K562 (cell line): ENCODE measurements around the gene OSBPL3. TPM values are rescaled to one million over a fixed set of nuclear protein-coding genes. Genes with fewer than 3 reads are reported as not detected.

Experiments used
- ATAC-seq: fragments of 200-7000 bp; cut with Tn5 transposase; 3 replicates; pipeline ENCODE4 v1.9.1; 2020; ENCODE audit warnings: moderate library complexity
- BruUV-seq: library from RNA; stranded (reverse); fragments of 400-500 nt; replicated peaks from 2 replicates; lab custom pipeline; 2021; lab: Mats Ljungman, UMichigan
- CTCF ChIA-PET: fragments of 300-600 bp; formaldehyde crosslinking; extraction: SDS; loops from one replicate; lab custom pipeline; 2021; ENCODE audit warnings: low intra/inter-chr PET ratio; lab: Yijun Ruan, JAX
- POLR2A ChIA-PET: fragments of 300-600, 350-650 bp; sonication (Branson Sonifier 250); formaldehyde crosslinking; extraction: SDS; loops from one replicate; lab custom pipeline; 2021; ENCODE audit warnings: antibody characterized with exemption, inconsistent platforms; lab: Yijun Ruan, JAX
- DNase-seq, 4 experiments: peaks; one replicate each; pipeline versions ENCODE4 v3.0.0 to v3.0.0-alpha.2; 2011 to 2018; ENCODE audit warnings: low spot score in 3 of 4, mixed read lengths in 3 of 4; ENCODE audit errors: extremely low read depth in 1 of 4
- FAIRE-seq: peaks from 2 replicates; lab custom pipeline; 2011; peaks lifted over from hg19 to GRCh38; lab: Jason Lieb, UNC
- H2AFZ ChIP-seq: 2 replicates; pipeline ENCODE4 v1.6.0; 2011; ENCODE audit warnings: low read depth, low read length, control low read depth, inconsistent platforms
- H3K27ac ChIP-seq: fragments of 200-600 bp; 3 replicates; pipeline ENCODE4 v1.8.0; 2011; ENCODE audit warnings: low read depth, mild to moderate bottlenecking, control low read depth, inconsistent platforms, low read length, moderate library complexity, mixed read lengths; ENCODE audit errors: extremely low read depth
- H3K27me3 ChIP-seq, 2 experiments: fragments of 300-600 bp in 1 of 2; 2 replicates in 1 of 2; 3 replicates in 1 of 2; pipeline versions ENCODE4 v1.6.0 to v1.8.0; 2011; ENCODE audit warnings: inconsistent platforms in 2 of 2, low read length in 2 of 2, mild to moderate bottlenecking in 1 of 2, mixed read lengths in 1 of 2, moderate library complexity in 1 of 2; ENCODE audit not compliant: control insufficient read depth in 2 of 2, insufficient read depth in 2 of 2
- H3K36me3 ChIP-seq: fragments of 300-600 bp; 3 replicates; pipeline ENCODE4 v1.8.0; 2011; ENCODE audit warnings: mild to moderate bottlenecking, low read length, inconsistent platforms; ENCODE audit not compliant: control insufficient read depth, insufficient read depth
- H3K4me1 ChIP-seq, 2 experiments: fragments of 200-600 bp in 1 of 2; replicated peaks in 1 of 2; 2 replicates in 1 of 2; 3 replicates in 1 of 2; pipeline versions ENCODE4 v1.5.1 to v1.8.0; 2011; ENCODE audit warnings: inconsistent platforms in 2 of 2, low read length in 2 of 2, mild to moderate bottlenecking in 1 of 2, mixed read lengths in 1 of 2, moderate library complexity in 1 of 2; ENCODE audit not compliant: control insufficient read depth in 2 of 2, insufficient read depth in 2 of 2
- H3K4me2 ChIP-seq: 2 replicates; pipeline ENCODE4 v1.6.1; 2011; ENCODE audit warnings: low read length, control low read depth, inconsistent platforms, mixed read lengths; ENCODE audit not compliant: insufficient read depth
- H3K4me3 ChIP-seq: fragments of 200-600 bp; sonication (generic), shearing (Covaris generic); 2 replicates; pipeline ENCODE4 v1.5.1; 2016; ENCODE audit warnings: control low read depth, inconsistent platforms
- H3K79me2 ChIP-seq: fragments of 200-600 bp; 3 replicates; pipeline ENCODE4 v1.8.0; 2011; ENCODE audit warnings: low read length, inconsistent platforms; ENCODE audit not compliant: control insufficient read depth, insufficient read depth
- H3K9ac ChIP-seq, 2 experiments: 2 replicates each; pipeline versions ENCODE4 v1.6.0 to v1.6.1; 2011; ENCODE audit warnings: low read depth in 2 of 2, low read length in 2 of 2, control low read depth in 1 of 2, inconsistent platforms in 1 of 2, mild to moderate bottlenecking in 1 of 2, mixed read lengths in 1 of 2; ENCODE audit not compliant: insufficient read depth in 1 of 2
- H3K9me1 ChIP-seq: one replicate; pipeline ENCODE4 v1.6.0; 2011; ENCODE audit warnings: inconsistent platforms, mild to moderate bottlenecking, low read length, moderate library complexity; ENCODE audit not compliant: control insufficient read depth, insufficient read depth
- H3K9me3 ChIP-seq: replicated peaks from 2 replicates; pipeline ENCODE4 v1.5.1; 2011; ENCODE audit warnings: low read depth, low read length, inconsistent platforms; ENCODE audit not compliant: control insufficient read depth, insufficient read depth
- H4K20me1 ChIP-seq: replicated peaks from 2 replicates; pipeline ENCODE4 v1.6.1; 2011; ENCODE audit warnings: low read length, inconsistent platforms, mixed read lengths; ENCODE audit not compliant: control insufficient read depth, insufficient read depth
- ADNP ChIP-seq: fragments of 200-800 bp; sonication (Bioruptor generic); IDR thresholded peaks from 2 replicates; pipeline ENCODE4 v1.6.1; 2016; ENCODE audit warnings: missing genetic modification characterization, missing compliant biosample characterization
- FOSL1 ChIP-seq: fragments of 200-800 bp; sonication (Bioruptor generic); conservative IDR thresholded peaks from 2 replicates; pipeline ENCODE4 v1.6.1; 2016; ENCODE audit warnings: missing genetic modification characterization, missing compliant biosample characterization
- NCOA6 ChIP-seq: fragments of 450-650 bp; IDR thresholded peaks from 2 replicates; pipeline ENCODE4 v1.6.1; 2017; ENCODE audit warnings: mild to moderate bottlenecking
- RBM25 ChIP-seq: fragments of 200-400 bp; formaldehyde crosslinking; IDR thresholded peaks from 2 replicates; pipeline ENCODE4 v1.6.1; 2018; ENCODE audit warnings: low read length, low read depth, moderate library complexity; ENCODE audit not compliant: severe bottlenecking
- ZBTB40 ChIP-seq, 2 experiments: fragments of 450-650 bp in 1 of 2; sonication (generic) in 1 of 2; formaldehyde crosslinking in 1 of 2; IDR thresholded peaks; 2 replicates each; pipeline versions ENCODE4 v1.7.1 to v1.9.0; 2016 to 2022; ENCODE audit warnings: inconsistent platforms in 1 of 2, mild to moderate bottlenecking in 1 of 2, missing genetic modification reagents in 1 of 2
- ZNF395 ChIP-seq: fragments of 200-800 bp; sonication (Bioruptor generic); IDR thresholded peaks from 2 replicates; pipeline ENCODE4 v1.6.1; 2017; ENCODE audit warnings: missing genetic modification characterization, missing compliant biosample characterization
- WGBS: fragments of 100-300 bp; shearing (Covaris generic); methylation state at CpG from one replicate; pipeline ENCODE4 v1.1.6; 2016; ENCODE audit warnings: low coverage, mixed read lengths; ENCODE audit not compliant: insufficient coverage; ENCODE audit errors: missing lambda C conversion rate; 5-methylcytosine and 5-hydroxymethylcytosine counted together
- in situ Hi-C: fragments of 300-500 bp; cut with MboI; formaldehyde crosslinking; loops from 4 replicates; pipeline ENCODE4 v1.15.0; 2018; ENCODE audit warnings: inconsistent platforms, mixed read lengths
- intact Hi-C: fragments of 100-400 bp; cut with micrococcal nuclease; formaldehyde crosslinking; loops from 2 replicates; pipeline ENCODE4 v1.14.2; 2022
- polyA plus RNA-seq, 8 experiments: library from polyadenylated mRNA; depleted of rRNA in 4 of 8; stranded (reverse) in 5 of 8; unstranded in 3 of 8; fragments of >200 nt; fragmentation: Nextera tagmentation in 2 of 8; fragmentation: Illumina TruSeq in 1 of 8; extraction: Ambion mirVana in 2 of 8; extraction: Trizol in 1 of 8; gene quantifications; 2 replicates each; pipeline versions ENCODE4 v1.2.1 to v1.2.3, GENCODE V29; 2011 to 2014; ENCODE audit warnings: inconsistent platforms in 1 of 8, missing spikeins in 1 of 8
- total RNA-seq, 7 experiments: library from RNA; depleted of rRNA in 6 of 7; stranded (reverse); fragments of >200 nt in 6 of 7; fragmentation: Illumina TruSeq in 2 of 7; extraction: Trizol in 2 of 7; gene quantifications; 2 replicates each; pipeline versions ENCODE4 v1.2.1 to v1.2.3, GENCODE V29; 2011 to 2021; ENCODE audit warnings: low replicate concordance in 1 of 7

Gene OSBPL3
- total and polyA plus RNA-seq, 9 of the 15 experiments (the other 6 are each of a cell fraction or from before 2014, with no cell fraction given): 4.8 to 37.2 (median 26.5) TPM

GRCh38 chr7:24831240-24831639, 148.7 kb downstream of the OSBPL3 start:
- no TSS peak for BruUV-seq
- in situ Hi-C loops: no loop called here
- peak; percentile 79 for TF ChIP-seq ZBTB40 (IDR thresholded peaks at IDR 0.05)
- peak; percentile 54; the same call in 1 of the 2 replicates for TF ChIP-seq ZBTB40 (CRISPR knock-in tag; IDR thresholded peaks at IDR 0.05)
- no peak for TF ChIP-seq NCOA6
- 0 out of 2 replicates have a peak, but pooled peaks have one; percentile 15 for TF ChIP-seq FOSL1 (tag)
- TF ChIP-seq ADNP: 0 out of 2 replicates have a peak, but pooled peaks have one; percentile 27
- no peak for TF ChIP-seq ZNF395 (CRISPR knock-in tag)
- TF ChIP-seq RBM25: peak; percentile 48
- TF ChIP-seq, all 486 proteins: peak for 4
- FAIRE-seq: no peak
- H3K79me2 ChIP-seq: no peaks in the 10 kb centered on the region
- intact Hi-C loops: no loop called here
- H3K4me1 ChIP-seq: peaks cover 13 to 45% of the 10 kb centered on the region in 2 experiments
- no peak overlapping the region for H3K4me3 ChIP-seq
- H3K9me3 ChIP-seq: no peaks in the 10 kb centered on the region
- H3K27me3 ChIP-seq: no peaks in the 10 kb centered on the region
- no peaks in the 10 kb centered on the region for H4K20me1 ChIP-seq
- WGBS: 82% methylated on average over 4 of the region's 4 CpGs
- no peak for DNase-seq
- CTCF ChIA-PET: no interaction called here
- no peak for ATAC-seq
- no peak overlapping the region for H3K9ac ChIP-seq
- H2AFZ ChIP-seq: no peak overlapping the region
- H3K27ac ChIP-seq: 0 out of 3 replicates have a peak overlapping the region, but pooled peaks have one; percentile 15
- H3K36me3 ChIP-seq: peaks cover 40% of the 10 kb centered on the region
- H3K9me1 ChIP-seq: peaks cover 3% of the 10 kb centered on the region
- no peak overlapping the region for H3K4me2 ChIP-seq
- POLR2A ChIA-PET: no interaction called here
